H1 (cell line): ENCODE results near the gene TNFSF18. TPM values are rescaled to one million over a fixed set of nuclear protein-coding genes. Genes with fewer than 3 reads are reported as not detected.

Source experiments
- CTCF ChIA-PET: fragments of 300-600 bp; sonication (Branson Sonifier 250); formaldehyde crosslinking; loops from one replicate; lab custom pipeline; 2021; ENCODE audit not compliant: partially characterized antibody; lab: Charles Lee
- POLR2A ChIA-PET: fragments of 300-600 bp; sonication (Branson Sonifier 250); formaldehyde crosslinking; loops from one replicate; lab custom pipeline; 2021; ENCODE audit warnings: inconsistent platforms; ENCODE audit not compliant: partially characterized antibody; lab: Charles Lee
- DNase-seq, 2 experiments: peaks; one replicate each; pipeline versions ENCODE4 v3.0.0 to v3.0.0-alpha.2; 2010 to 2022; ENCODE audit warnings: low spot score in 2 of 2, low read depth in 1 of 2, mixed read lengths in 1 of 2
- FAIRE-seq: peaks from 2 replicates; lab custom pipeline; 2011; peaks lifted over from hg19 to GRCh38; lab: Jason Lieb, UNC
- H2AFZ ChIP-seq: 2 replicates; pipeline ENCODE4 v1.8.1; 2012; ENCODE audit warnings: low read length, inconsistent platforms
- H2AK5ac ChIP-seq: 2 replicates; pipeline ENCODE4 v1.6.1; 2013; ENCODE audit warnings: low read depth, low read length
- H2BK120ac ChIP-seq: replicated peaks from 2 replicates; pipeline ENCODE3; 2013; ENCODE audit warnings: low read depth, low read length, inconsistent platforms
- H2BK12ac ChIP-seq: 2 replicates; pipeline ENCODE4 v1.6.1; 2013; ENCODE audit warnings: low read depth, low read length
- H2BK15ac ChIP-seq: 2 replicates; pipeline ENCODE4 v1.6.1; 2013; ENCODE audit warnings: low read length
- H2BK20ac ChIP-seq: 2 replicates; pipeline ENCODE4 v1.6.1; 2013; ENCODE audit warnings: low read length
- H2BK5ac ChIP-seq: 2 replicates; pipeline ENCODE4 v1.6.1; 2013; ENCODE audit warnings: low read depth, low read length
- H3K14ac ChIP-seq: 2 replicates; pipeline ENCODE4 v1.6.1; 2013; ENCODE audit warnings: inconsistent platforms; ENCODE audit not compliant: insufficient read length
- H3K18ac ChIP-seq: 2 replicates; pipeline ENCODE4 v1.6.1; 2013; ENCODE audit warnings: low read length; ENCODE audit errors: extremely low read depth
- H3K23ac ChIP-seq: 2 replicates; pipeline ENCODE4 v1.6.1; 2013; ENCODE audit warnings: inconsistent platforms; ENCODE audit not compliant: insufficient read length
- H3K23me2 ChIP-seq: 2 replicates; pipeline ENCODE4 v1.6.1; 2013; ENCODE audit warnings: low read depth, low read length
- H3K27ac ChIP-seq: 2 replicates; pipeline ENCODE4 v1.6.1; 2011; ENCODE audit warnings: low read depth, low read length, inconsistent platforms
- H3K27me3 ChIP-seq, 4 experiments: replicated peaks in 1 of 4; 1 replicate in 1 of 4; 2 replicates in 3 of 4; pipeline versions ENCODE4 v1.6.1 to v1.8.1; 2011 to 2013; ENCODE audit warnings: low read length in 3 of 4, mild to moderate bottlenecking in 3 of 4, inconsistent platforms in 2 of 4, mixed read lengths in 2 of 4, moderate library complexity in 1 of 4; ENCODE audit not compliant: control insufficient read depth in 3 of 4, insufficient read depth in 3 of 4; ENCODE audit errors: extremely low read depth in 1 of 4
- H3K36me3 ChIP-seq, 4 experiments: 2 replicates each; pipeline versions ENCODE4 v1.6.1 to v1.8.1; 2011 to 2013; ENCODE audit warnings: mild to moderate bottlenecking in 4 of 4, low read length in 3 of 4, moderate library complexity in 2 of 4, control low read depth in 1 of 4, inconsistent platforms in 1 of 4; ENCODE audit not compliant: insufficient read depth in 4 of 4, control insufficient read depth in 2 of 4
- H3K4ac ChIP-seq: replicated peaks from 2 replicates; pipeline ENCODE3; 2013; ENCODE audit warnings: low read length, low read depth, mixed read lengths, inconsistent platforms; ENCODE audit not compliant: insufficient read length
- H3K4me1 ChIP-seq, 4 experiments: replicated peaks in 1 of 4; 1 replicate in 1 of 4; 2 replicates in 3 of 4; pipeline versions ENCODE4 v1.6.1 to v1.8.1; 2011 to 2013; ENCODE audit warnings: low read length in 3 of 4, inconsistent platforms in 2 of 4, mixed read lengths in 1 of 4; ENCODE audit not compliant: insufficient read depth in 4 of 4, control insufficient read depth in 3 of 4
- H3K4me2 ChIP-seq, 2 experiments: 2 replicates each; pipeline versions ENCODE4 v1.6.1 to v1.8.1; 2011 to 2013; ENCODE audit warnings: low read depth in 2 of 2, low read length in 2 of 2, control low read depth in 1 of 2, inconsistent platforms in 1 of 2, mild to moderate bottlenecking in 1 of 2; ENCODE audit not compliant: insufficient read depth in 1 of 2
- H3K4me3 ChIP-seq, 4 experiments: fragments of 200-600, 300-600 bp in 1 of 4; sonication (generic), shearing (Covaris generic), sonication (Bioruptor Twin) in 1 of 4; 2 replicates each; pipeline versions ENCODE4 v1.5.1 to v1.8.1; 2011 to 2016; ENCODE audit warnings: low read length in 4 of 4, low read depth in 3 of 4, control low read depth in 2 of 4, inconsistent platforms in 2 of 4, mild to moderate bottlenecking in 2 of 4, mixed read lengths in 1 of 4, moderate library complexity in 1 of 4; ENCODE audit not compliant: insufficient read depth in 2 of 4; ENCODE audit errors: extremely low read depth in 1 of 4
- H3K56ac ChIP-seq: replicated peaks from 2 replicates; pipeline ENCODE3; 2013; ENCODE audit warnings: low read depth, mild to moderate bottlenecking, mixed read lengths, low read length, inconsistent platforms; ENCODE audit not compliant: insufficient read length
- H3K79me1 ChIP-seq: 2 replicates; pipeline ENCODE4 v1.6.1; 2013; ENCODE audit warnings: low read depth, low read length, control low read depth
- H3K79me2 ChIP-seq, 2 experiments: 2 replicates each; pipeline versions ENCODE4 v1.6.1 to v1.8.1; 2012 to 2013; ENCODE audit warnings: low read length in 2 of 2, mild to moderate bottlenecking in 2 of 2, inconsistent platforms in 1 of 2; ENCODE audit not compliant: insufficient read depth in 2 of 2, control insufficient read depth in 1 of 2
- H3K9ac ChIP-seq, 4 experiments: replicated peaks in 1 of 4; 1 replicate in 1 of 4; 2 replicates in 3 of 4; pipeline versions ENCODE4 v1.6.1 to v1.8.1; 2011 to 2013; ENCODE audit warnings: low read depth in 3 of 4, low read length in 3 of 4, control low read depth in 2 of 4, mild to moderate bottlenecking in 2 of 4, moderate library complexity in 2 of 4, inconsistent platforms in 1 of 4; ENCODE audit errors: extremely low read depth in 1 of 4
- H3K9me3 ChIP-seq, 2 experiments: 2 replicates each; pipeline versions ENCODE4 v1.6.1 to v1.8.1; 2012 to 2013; ENCODE audit warnings: mild to moderate bottlenecking in 2 of 2, moderate library complexity in 2 of 2, control low read depth in 1 of 2, inconsistent platforms in 1 of 2, low read depth in 1 of 2, low read length in 1 of 2, mixed read lengths in 1 of 2; ENCODE audit not compliant: insufficient read depth in 2 of 2
- H4K20me1 ChIP-seq, 2 experiments: replicated peaks in 1 of 2; 2 replicates each; pipeline versions ENCODE3 to v1.8.1; 2011 to 2013; ENCODE audit warnings: inconsistent platforms in 2 of 2, low read length in 2 of 2, mild to moderate bottlenecking in 1 of 2; ENCODE audit not compliant: insufficient read depth in 2 of 2, control insufficient read depth in 1 of 2
- H4K5ac ChIP-seq: 2 replicates; pipeline ENCODE4 v1.6.1; 2013; ENCODE audit warnings: low read length, low read depth, mixed read lengths, inconsistent platforms; ENCODE audit not compliant: insufficient read length
- H4K8ac ChIP-seq: 2 replicates; pipeline ENCODE4 v1.8.0; 2013; ENCODE audit warnings: mild to moderate bottlenecking, moderate library complexity, low read length, inconsistent platforms; ENCODE audit not compliant: insufficient read depth; ENCODE audit errors: extremely low read depth
- H4K91ac ChIP-seq: replicated peaks from 2 replicates; pipeline ENCODE3; 2013; ENCODE audit warnings: low read length, mixed read lengths, inconsistent platforms; ENCODE audit not compliant: insufficient read length
- BCL11A ChIP-seq, 2 experiments: IDR thresholded peaks; one replicate each; pipeline ENCODE4 v1.6.1; 2011; ENCODE audit warnings: low read depth in 2 of 2, low read length in 2 of 2, mild to moderate bottlenecking in 2 of 2
- CEBPB ChIP-seq: IDR thresholded peaks from 2 replicates; pipeline ENCODE4 v1.6.1; 2012; ENCODE audit warnings: low read depth, low read length
- JUN ChIP-seq: IDR thresholded peaks from 2 replicates; pipeline ENCODE4 v1.6.1; 2011; ENCODE audit warnings: low read depth, mild to moderate bottlenecking, improper control_type of control experiment, low read length
- PHF8 ChIP-seq: fragments of 200-600 bp; sonication (generic); conservative IDR thresholded peaks from 2 replicates; pipeline ENCODE4 v1.7.1; 2012; ENCODE audit warnings: low read depth, mild to moderate bottlenecking, inconsistent platforms, low read length, moderate library complexity
- SRF ChIP-seq: IDR thresholded peaks from 2 replicates; pipeline ENCODE4 v1.6.1; 2011; ENCODE audit warnings: mild to moderate bottlenecking, low read depth, low read length, moderate library complexity
- ZNF274 ChIP-seq: IDR thresholded peaks from 2 replicates; pipeline ENCODE4 v1.7.0; 2012; ENCODE audit warnings: low read length, borderline replicate concordance; ENCODE audit errors: extremely low read depth
- WGBS, 2 experiments: shearing (Covaris generic) in 1 of 2; methylation state at CpG; one replicate each; pipeline versions ENCODE4 v1.1.6 to v1.1.7; 2013 to 2015; ENCODE audit warnings: low lambda C conversion rate in 2 of 2, mixed read lengths in 2 of 2, inconsistent platforms in 1 of 2, low coverage in 1 of 2, missing lambda C conversion rate in 1 of 2; ENCODE audit not compliant: insufficient replicate concordance in 2 of 2, insufficient coverage in 1 of 2, insufficient read length in 1 of 2; ENCODE audit errors: extremely low coverage in 1 of 2, missing lambda C conversion rate in 1 of 2; 5-methylcytosine and 5-hydroxymethylcytosine counted together
- polyA plus RNA-seq, 7 experiments: library from polyadenylated mRNA; depleted of rRNA in 3 of 7; stranded (reverse) in 5 of 7; unstranded in 2 of 7; fragments of >200 nt in 5 of 7; fragments of 200-250 nt in 2 of 7; gene quantifications; 1 replicate in 5 of 7; 2 replicates in 1 of 7; 4 replicates in 1 of 7; pipeline versions ENCODE4 v1.2.1 to v1.2.3, GENCODE V29; 2011 to 2013; ENCODE audit warnings: missing spikeins in 2 of 7, mixed read lengths in 2 of 7
- total RNA-seq: library from RNA; stranded (reverse); fragmentation: NEBNext Ultra II Directional; extraction: Animal tissue kit (Norgen Biotek cat#: 25700); gene quantifications from 2 replicates; pipeline ENCODE4 v1.2.1, GENCODE V29; 2021

TNFSF18 gene
- total and polyA plus RNA-seq, 2 of the 8 experiments (the other 6 are each of a cell fraction or from before 2014, with no cell fraction given): not detected

GRCh38 chr1:173014160-173014559, 36.6 kb downstream of the TNFSF18 start:
- Histone ChIP-seq H3K4me1 (no peaks in the 10 kb centered on the region), H3K23me2 (no peaks in the 10 kb centered on the region), H3K4ac (no peak overlapping the region), H3K79me2 (no peaks in the 10 kb centered on the region), H3K36me3 (no peaks in the 10 kb centered on the region), H3K56ac (no peak overlapping the region), H3K14ac (no peak overlapping the region), H4K5ac (no peak overlapping the region), H3K18ac (no peak overlapping the region), H3K4me2 (no peak overlapping the region), H2AFZ (no peak overlapping the region), H3K4me3 (no peak overlapping the region), H4K20me1 (no peaks in the 10 kb centered on the region), H3K9me3 (no peaks in the 10 kb centered on the region), H2BK5ac (no peak overlapping the region), H2BK20ac (no peak overlapping the region), H3K79me1 (no peaks in the 10 kb centered on the region), H4K91ac (no peak overlapping the region), H3K27me3 (no peaks in the 10 kb centered on the region), H2AK5ac (no peak overlapping the region), H4K8ac (no peak overlapping the region), H2BK15ac (no peak overlapping the region), H3K9ac (no peak overlapping the region), H2BK120ac (no peak overlapping the region), H2BK12ac (no peak overlapping the region), H3K27ac (no peak overlapping the region), H3K23ac (no peak overlapping the region)
- ChIA-PET POLR2A (no interaction called here), CTCF (interaction anchor here (0.6 to 1.2 kb wide), 2 partner anchors 271 to 532 kb away, joined by 3 read pairs; no protein-coding TSS in a partner anchor)
- TF ChIP-seq JUN: no peak
- no peak for TF ChIP-seq ZNF274
- no peak for TF ChIP-seq BCL11A (IDR thresholded peaks at IDR 0.05; ENCODE audit: low read depth in 2 of 2, low read length in 2 of 2)
- TF ChIP-seq PHF8: no peak
- TF ChIP-seq CEBPB: no peak
- TF ChIP-seq SRF: no peak
- no peak for DNase-seq
- no peak for FAIRE-seq
- WGBS, 2 experiments: 91% methylated on average over 1 of the region's 1 CpG; no CpG with 5 or more reads in 1 of the 2 experiments
